ENCODE data around the gene JOSD2. TPM values are rescaled to one million over a fixed set of nuclear protein-coding genes. Genes with fewer than 3 reads are reported as not detected.

Gene JOSD2
- total RNA-seq, 1 experiment from 2014 or later = 5.4 TPM

GRCh38 chr19:50532952-50533351 is 22.0 kb upstream of the JOSD2 start:
- H3K9me3 Mint-ChIP-seq = peaks cover 8% of the 10 kb centered on the region in 2 experiments; a peak in 4 of 5 replicates
- H2BK12ac ChIP-seq (ENCODE audit: insufficient read length, low read depth, low read length) = no peak overlapping the region
- no peak overlapping the region for H3K23ac ChIP-seq (ENCODE audit: insufficient read length, low read depth, low read length)
- H3K4me3 Mint-ChIP-seq = no peak overlapping the region
- no peak overlapping the region for H3K14ac ChIP-seq (ENCODE audit: insufficient read depth, low read length)
- no peak overlapping the region for H3K4me2 ChIP-seq (ENCODE audit: insufficient read depth, insufficient read length, low read length)
- no peak overlapping the region for H3K27ac ChIP-seq (ENCODE audit: insufficient read length, low read depth, low read length)
- no peaks in the 10 kb centered on the region for H3K79me1 ChIP-seq (ENCODE audit: insufficient read depth, low read depth, low read length, poor library complexity, severe bottlenecking)
- peaks cover 0 to 18% (median 15%) of the 10 kb centered on the region in 3 experiments; a peak in 4 of 7 replicates for H3K36me3 Mint-ChIP-seq (ENCODE audit: insufficient read depth in 1 of 3, low read depth in 3 of 3)
- H3K9ac ChIP-seq (ENCODE audit: extremely low read depth, insufficient read length, low read length) = no peak overlapping the region
- H2BK15ac ChIP-seq (ENCODE audit: low read depth, low read length) = no peak overlapping the region
- no peak overlapping the region for H3K56ac ChIP-seq (ENCODE audit: insufficient read length, low read depth, low read length)
- no peaks in the 10 kb centered on the region; the same call in 1 of the 2 replicates for H3K4me1 ChIP-seq (ENCODE audit: insufficient read depth, low read length)
- H3T11ph ChIP-seq (ENCODE audit: low read length) = no peak overlapping the region
- H3K23me2 ChIP-seq (ENCODE audit: insufficient read length, low read depth, low read length, poor library complexity, severe bottlenecking) = no peaks in the 10 kb centered on the region
- no peak for DNase-seq
- H2BK20ac ChIP-seq (ENCODE audit: low read depth, low read length, poor library complexity, severe bottlenecking) = no peak overlapping the region
- peaks cover 42% of the 10 kb centered on the region for H3K27me3 Mint-ChIP-seq (ENCODE audit: low read depth)
- no peaks in the 10 kb centered on the region for H4K20me1 ChIP-seq (ENCODE audit: control insufficient read depth, insufficient read depth, insufficient read length)
- no peak overlapping the region for H3K4ac ChIP-seq (ENCODE audit: low read depth, low read length)
- no peak overlapping the region for H4K5ac ChIP-seq (ENCODE audit: insufficient read length, low read depth, low read length)
- no peak overlapping the region for H2AFZ ChIP-seq (ENCODE audit: low read length)
- no peak overlapping the region for H3K18ac ChIP-seq (ENCODE audit: insufficient read length, low read depth, low read length)
- no peaks in the 10 kb centered on the region for H3K27me3 ChIP-seq (ENCODE audit: insufficient read depth, low read length)
- peaks cover 6% of the 10 kb centered on the region for H3K9me3 ChIP-seq (ENCODE audit: control insufficient read depth, low read depth, low read length)
- H3K27ac Mint-ChIP-seq = no peak overlapping the region
- TF ChIP-seq CTCF (conservative IDR thresholded peaks at IDR 0.05) = no peak
- H2BK120ac ChIP-seq (ENCODE audit: low read depth, low read length, poor library complexity, severe bottlenecking) = no peak overlapping the region
- no peak overlapping the region for H4K8ac ChIP-seq (replicated peaks; ENCODE audit: insufficient read length, low read depth, low read length)
- H3K79me2 ChIP-seq (ENCODE audit: insufficient read depth, low read length) = no peaks in the 10 kb centered on the region
- peaks cover 7 to 8% of the 10 kb centered on the region in 2 experiments for H3K4me1 Mint-ChIP-seq
- no peak overlapping the region for H2BK5ac ChIP-seq (ENCODE audit: insufficient read length, low read length)
- no CpG with 5 or more reads among the region's 4 CpGs for WGBS (ENCODE audit: extremely low coverage, insufficient read length, low lambda C conversion rate)
- no peak overlapping the region for H4K91ac ChIP-seq (ENCODE audit: insufficient read length, low read depth, low read length)
- no peak overlapping the region for H2AK5ac ChIP-seq (ENCODE audit: insufficient read length, low read length)

Data from H9 (cell line).